Mucosa of rectum (tissue), 2 donors: ENCODE results near the gene CCDC134.

Source experiments
- H3K27ac ChIP-seq, 2 donors: one replicate each; pipeline ENCODE4 v1.7.0; 2013; ENCODE audit warnings: inconsistent platforms in 2 of 2, low read depth in 2 of 2, low read length in 2 of 2
- H3K27me3 ChIP-seq, 2 donors: one replicate each; pipeline ENCODE4 v1.7.0; 2013; ENCODE audit warnings: low read length in 2 of 2; ENCODE audit not compliant: control insufficient read depth in 2 of 2, insufficient read depth in 2 of 2
- H3K36me3 ChIP-seq, 2 donors: one replicate each; pipeline ENCODE4 v1.7.0; 2013; ENCODE audit warnings: low read length in 2 of 2; ENCODE audit not compliant: control insufficient read depth in 2 of 2, insufficient read depth in 2 of 2
- H3K4me1 ChIP-seq, 2 donors: one replicate each; pipeline ENCODE4 v1.7.0; 2013; ENCODE audit warnings: low read length in 2 of 2, mild to moderate bottlenecking in 1 of 2; ENCODE audit not compliant: control insufficient read depth in 2 of 2, insufficient read depth in 2 of 2
- H3K4me3 ChIP-seq, 2 donors: one replicate each; pipeline ENCODE4 v1.7.0; 2013; ENCODE audit warnings: low read length in 2 of 2
- H3K9ac ChIP-seq, 2 donors: one replicate each; pipeline ENCODE4 v1.7.0; 2013; ENCODE audit warnings: low read length in 2 of 2, low read depth in 1 of 2, mild to moderate bottlenecking in 1 of 2
- H3K9me3 ChIP-seq, 2 donors: one replicate each; pipeline ENCODE4 v1.7.0; 2013; ENCODE audit warnings: low read length in 2 of 2; ENCODE audit not compliant: control insufficient read depth in 2 of 2
- donor health status: healthy.
- donor health status: Normal muscosa, but diverticular disease.

Gene CCDC134

DNA sequence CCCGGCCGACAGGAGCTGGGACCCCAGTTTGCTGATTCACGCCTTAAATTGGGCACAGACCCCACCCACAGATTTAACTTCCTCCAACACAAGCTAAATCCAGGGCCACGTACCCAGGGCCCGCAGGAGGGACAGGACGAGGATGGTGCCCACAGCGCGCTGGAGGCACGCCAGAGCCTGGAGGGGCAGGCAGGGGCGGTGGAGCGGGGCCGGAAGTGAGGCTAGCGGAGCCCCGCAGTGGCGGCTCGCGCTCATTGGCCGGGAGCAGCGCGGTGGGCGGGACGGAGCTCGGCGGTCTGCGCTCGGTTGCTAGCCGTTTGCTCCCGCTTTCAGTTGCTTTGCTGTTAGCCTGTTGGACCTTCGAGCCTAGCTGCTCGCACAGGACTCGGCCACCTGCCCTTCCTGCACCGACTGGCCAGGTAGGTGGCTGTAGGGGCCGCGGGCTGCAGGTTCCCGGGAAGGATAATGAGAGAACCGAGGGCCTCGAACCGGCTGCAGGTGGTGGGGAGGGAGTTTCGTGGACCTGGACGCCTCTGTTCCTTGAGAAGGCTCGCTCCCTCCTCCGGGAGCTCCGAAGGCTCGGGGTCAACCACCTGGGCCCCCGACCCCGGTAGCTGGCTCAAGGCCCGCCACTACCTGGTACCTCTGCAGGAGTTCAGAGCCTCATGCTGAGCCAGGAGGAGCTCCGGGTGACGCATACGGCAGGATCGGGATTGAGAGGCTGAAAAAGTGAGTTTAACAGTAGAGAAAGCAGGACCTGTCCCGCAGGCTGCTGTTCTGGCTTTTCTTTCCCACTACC is at the start of gene CCDC134:
CCDC134 (plus strand) TSS at position 332 of the 799 bp plus-strand sequence. CDS start 8,212 bp downstream, outside the sequence.
- Histone ChIP-seq H3K27me3 (no peaks in the 10 kb centered on the region), H3K4me3 (peak within 1 kb of the TSS; percentile 87 to 90), H3K9me3 (no peaks in the 10 kb centered on the region), H3K36me3 (no peaks in the 10 kb centered on the region), H3K4me1 (peaks cover 12 to 21% of the 10 kb centered on the region in 2 donors), H3K27ac (peak within 1 kb of the TSS; percentile 77 to 91), H3K9ac (peak within 1 kb of the TSS; percentile 85 to 95)

DNA sequence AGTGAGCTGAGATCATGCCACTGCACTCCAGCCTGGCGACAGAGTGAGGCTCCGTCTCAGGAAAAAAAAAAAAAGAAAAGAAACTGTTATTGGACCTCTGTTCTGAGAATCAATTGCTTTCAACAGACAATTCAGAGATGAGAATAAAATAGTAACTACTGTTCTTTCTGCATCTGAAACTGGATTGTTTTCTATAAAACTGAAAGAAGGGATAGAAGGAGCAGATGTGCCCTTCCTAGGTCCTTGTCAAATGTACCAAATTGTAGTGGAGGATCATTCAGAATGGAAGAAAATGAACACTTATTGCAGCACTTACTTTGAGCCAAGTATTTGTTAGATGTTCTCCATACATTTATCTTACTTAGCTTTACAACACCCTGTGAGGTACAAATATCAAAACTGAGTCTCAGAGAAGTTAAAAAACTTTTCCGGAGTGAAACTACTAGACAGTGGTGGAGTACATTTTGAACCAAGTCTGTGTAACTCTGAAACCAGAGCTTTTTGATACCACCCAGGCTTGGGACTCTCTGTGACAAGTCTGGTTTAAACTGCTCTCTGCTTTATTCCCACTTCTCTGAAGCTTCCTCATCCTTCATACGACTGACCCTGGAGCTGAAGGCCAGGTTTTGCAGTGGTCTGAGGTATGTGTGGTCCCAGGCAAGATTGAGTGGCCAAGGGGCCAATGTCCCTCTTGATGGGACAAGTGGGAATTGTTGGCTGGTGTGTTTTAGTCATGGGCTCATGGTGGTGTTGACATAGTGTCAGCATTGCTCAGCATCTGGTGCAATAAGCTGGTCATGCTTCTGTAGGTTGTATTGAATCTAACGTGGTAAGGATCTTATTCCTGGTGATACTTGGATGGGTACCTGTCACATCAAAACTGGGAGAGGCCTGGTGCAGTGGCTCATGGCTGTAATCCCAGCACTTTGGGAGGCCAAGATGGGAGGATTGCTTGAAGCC is 48.2 kb upstream of the CCDC134 start:
- no peaks in the 10 kb centered on the region for H3K9me3 ChIP-seq
- H3K27ac ChIP-seq, result peak overlapping the region; percentile 11 to 31
- H3K4me1 ChIP-seq, result no peaks in the 10 kb centered on the region
- peaks cover 0 to 3% of the 10 kb centered on the region in 2 donors for H3K27me3 ChIP-seq
- peak overlapping the region in 1 of 2 donors; percentile 2 for H3K4me3 ChIP-seq
- H3K9ac ChIP-seq, result no peak overlapping the region
- no peaks in the 10 kb centered on the region for H3K36me3 ChIP-seq

DNA sequence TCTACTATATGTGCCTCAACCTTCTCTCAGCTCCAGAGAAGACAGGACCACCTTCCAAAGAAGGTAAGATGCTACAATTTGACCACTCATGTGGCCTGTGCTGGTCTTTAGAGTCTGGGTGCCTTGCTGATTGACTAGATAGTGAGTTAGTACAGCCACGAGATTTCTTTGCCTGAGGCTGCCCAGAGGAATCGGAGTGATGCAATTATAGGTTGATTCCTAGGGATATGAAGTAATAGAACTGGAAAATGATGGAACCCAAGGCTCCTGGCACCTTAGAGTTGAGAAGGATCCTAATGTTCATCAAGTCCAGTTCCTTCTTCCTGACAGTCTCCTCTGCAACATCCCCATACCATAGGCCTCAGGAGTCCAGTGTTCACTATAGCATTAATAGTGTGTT is 46.5 kb upstream of the CCDC134 start:
- no peak overlapping the region for H3K9ac ChIP-seq
- H3K27me3 ChIP-seq, result peaks cover 0 to 3% of the 10 kb centered on the region in 2 donors
- H3K36me3 ChIP-seq, result no peaks in the 10 kb centered on the region
- H3K4me1 ChIP-seq, result no peaks in the 10 kb centered on the region
- H3K4me3 ChIP-seq, result no peak overlapping the region
- H3K27ac ChIP-seq, result no peak overlapping the region
- H3K9me3 ChIP-seq, result no peaks in the 10 kb centered on the region

DNA sequence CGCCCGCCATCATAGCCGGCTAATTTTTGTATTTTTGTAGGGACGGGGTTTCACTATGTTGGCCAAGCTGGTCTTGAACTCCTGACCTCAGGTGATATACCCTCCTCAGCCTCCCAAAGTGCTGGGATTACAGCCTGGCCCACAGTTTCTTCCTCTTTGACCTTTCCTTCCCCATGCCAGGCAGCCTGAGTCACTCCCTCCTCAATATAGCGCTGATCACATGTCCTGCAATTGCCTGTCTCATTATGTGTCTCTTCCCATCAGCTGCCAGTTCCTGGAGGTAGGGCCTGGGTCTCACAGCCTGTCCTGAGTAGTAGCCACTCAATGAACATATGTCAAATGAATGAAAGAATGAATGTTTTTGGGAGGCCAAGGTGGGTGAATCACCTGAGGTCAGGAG is 43.0 kb upstream of the CCDC134 start:
- Histone ChIP-seq H3K4me3 (no peak overlapping the region), H3K27ac (no peak overlapping the region), H3K9ac (no peak overlapping the region), H3K9me3 (no peaks in the 10 kb centered on the region), H3K4me1 (no peaks in the 10 kb centered on the region), H3K27me3 (no peaks in the 10 kb centered on the region), H3K36me3 (no peaks in the 10 kb centered on the region)

DNA sequence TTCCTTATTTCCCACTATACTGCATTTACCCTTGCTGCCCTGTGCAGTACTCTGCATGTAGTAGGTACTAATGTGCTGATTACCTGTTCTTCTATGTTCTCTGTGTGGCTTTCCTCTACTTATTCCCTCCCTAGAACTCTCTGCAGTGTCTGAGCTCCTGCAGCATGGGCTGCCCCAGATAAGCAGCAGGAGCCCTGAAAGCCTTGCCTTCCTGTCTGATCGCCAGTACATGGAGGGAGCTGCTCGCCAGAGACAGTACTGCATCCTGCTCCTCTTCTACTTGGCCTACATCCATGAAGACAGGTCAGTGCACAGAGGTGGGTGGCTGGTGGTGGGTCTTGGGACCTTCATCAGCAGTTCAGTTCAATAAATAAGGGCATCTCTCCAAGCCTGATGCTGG is 42.2 kb upstream of the CCDC134 start:
- Histone ChIP-seq H3K27ac (no peak overlapping the region), H3K27me3 (no peaks in the 10 kb centered on the region), H3K4me1 (no peaks in the 10 kb centered on the region), H3K9ac (no peak overlapping the region), H3K4me3 (no peak overlapping the region), H3K9me3 (no peaks in the 10 kb centered on the region), H3K36me3 (no peaks in the 10 kb centered on the region)

DNA sequence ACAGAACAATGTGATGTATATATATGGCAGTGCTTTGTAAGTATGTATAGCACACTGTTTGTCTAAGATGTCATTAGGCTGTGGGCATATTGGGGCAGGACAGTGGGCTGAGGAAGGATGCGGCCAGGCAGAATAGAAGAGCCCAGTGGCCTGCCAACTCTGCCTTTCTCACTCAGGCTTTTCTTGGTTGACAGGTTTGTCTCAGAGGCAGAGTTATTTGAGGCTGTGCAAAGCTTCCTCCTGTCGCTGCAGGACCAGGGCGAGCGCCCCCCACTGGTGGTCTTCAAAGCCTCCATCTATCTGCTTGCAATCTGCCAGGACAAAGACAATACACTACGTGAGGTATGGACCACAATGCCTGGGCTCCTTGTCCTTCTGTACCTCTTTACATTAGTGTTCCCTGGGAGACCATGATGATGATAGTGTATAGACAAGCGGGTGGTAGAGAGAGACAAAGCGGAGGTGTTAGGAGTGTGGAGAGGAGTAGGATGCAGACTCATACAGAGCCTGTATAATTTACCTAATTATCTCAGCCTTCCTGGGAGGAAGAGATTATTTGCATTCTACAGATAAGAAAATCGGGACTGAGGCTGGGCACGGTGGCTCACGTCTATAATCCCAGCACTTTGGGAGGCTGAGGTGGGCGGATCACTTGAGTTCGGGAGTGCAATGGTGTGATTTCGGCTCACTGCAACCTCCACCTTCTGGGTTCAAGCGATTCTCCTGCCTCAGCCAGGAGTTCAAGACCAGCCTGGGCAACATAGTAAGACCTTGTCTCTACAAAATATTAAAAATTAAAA is 37.3 kb upstream of the CCDC134 start:
- Histone ChIP-seq H3K4me1 (no peaks in the 10 kb centered on the region), H3K9me3 (no peaks in the 10 kb centered on the region), H3K9ac (no peak overlapping the region), H3K27me3 (no peaks in the 10 kb centered on the region), H3K36me3 (no peaks in the 10 kb centered on the region), H3K4me3 (no peak overlapping the region), H3K27ac (no peak overlapping the region)

DNA sequence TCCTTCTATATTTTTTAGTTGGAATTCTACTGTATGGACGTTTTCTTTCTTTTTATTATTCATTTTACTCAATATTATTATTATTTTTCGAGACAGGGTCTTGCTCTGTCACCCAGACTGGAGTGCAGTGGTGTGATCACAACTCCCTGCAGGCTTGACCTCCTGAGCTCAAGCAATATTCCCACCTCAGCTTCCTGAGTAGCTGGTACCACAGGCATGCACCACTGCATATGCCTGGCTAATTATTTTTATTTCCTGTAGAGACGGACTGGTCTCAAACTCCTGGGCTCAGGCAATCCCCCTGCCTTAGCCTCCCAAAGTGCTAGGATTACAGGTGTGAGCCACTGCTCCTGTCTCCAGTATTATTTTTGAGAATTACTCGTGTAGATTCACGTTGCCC is 34.0 kb upstream of the CCDC134 start:
- Histone ChIP-seq H3K9ac (no peak overlapping the region), H3K36me3 (no peaks in the 10 kb centered on the region), H3K9me3 (no peaks in the 10 kb centered on the region), H3K4me1 (no peaks in the 10 kb centered on the region), H3K27ac (no peak overlapping the region), H3K27me3 (no peaks in the 10 kb centered on the region), H3K4me3 (no peak overlapping the region)

DNA sequence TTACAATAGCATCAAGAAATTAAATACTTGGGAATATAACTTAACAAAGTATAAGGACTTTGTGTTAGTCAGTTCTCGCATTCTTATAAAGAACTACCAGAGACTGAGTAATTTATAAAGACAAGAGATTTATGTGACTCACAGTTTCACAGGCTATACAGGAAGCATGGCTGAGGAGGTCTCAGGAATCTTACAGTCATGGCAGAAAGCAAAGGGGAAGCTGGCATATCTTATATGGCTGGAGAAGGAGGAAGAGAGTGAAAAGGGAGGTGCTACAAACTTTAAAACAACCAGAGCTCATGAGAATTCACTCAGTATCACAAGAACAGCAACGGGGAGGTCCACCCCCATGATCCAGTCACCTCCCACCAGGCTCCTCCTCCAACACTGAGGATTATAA is 32.0 kb upstream of the CCDC134 start:
- H3K27ac ChIP-seq, result no peak overlapping the region
- H3K9me3 ChIP-seq, result no peaks in the 10 kb centered on the region
- no peaks in the 10 kb centered on the region for H3K4me1 ChIP-seq
- no peaks in the 10 kb centered on the region for H3K27me3 ChIP-seq
- no peak overlapping the region for H3K4me3 ChIP-seq
- no peak overlapping the region for H3K9ac ChIP-seq
- H3K36me3 ChIP-seq, result no peaks in the 10 kb centered on the region

DNA sequence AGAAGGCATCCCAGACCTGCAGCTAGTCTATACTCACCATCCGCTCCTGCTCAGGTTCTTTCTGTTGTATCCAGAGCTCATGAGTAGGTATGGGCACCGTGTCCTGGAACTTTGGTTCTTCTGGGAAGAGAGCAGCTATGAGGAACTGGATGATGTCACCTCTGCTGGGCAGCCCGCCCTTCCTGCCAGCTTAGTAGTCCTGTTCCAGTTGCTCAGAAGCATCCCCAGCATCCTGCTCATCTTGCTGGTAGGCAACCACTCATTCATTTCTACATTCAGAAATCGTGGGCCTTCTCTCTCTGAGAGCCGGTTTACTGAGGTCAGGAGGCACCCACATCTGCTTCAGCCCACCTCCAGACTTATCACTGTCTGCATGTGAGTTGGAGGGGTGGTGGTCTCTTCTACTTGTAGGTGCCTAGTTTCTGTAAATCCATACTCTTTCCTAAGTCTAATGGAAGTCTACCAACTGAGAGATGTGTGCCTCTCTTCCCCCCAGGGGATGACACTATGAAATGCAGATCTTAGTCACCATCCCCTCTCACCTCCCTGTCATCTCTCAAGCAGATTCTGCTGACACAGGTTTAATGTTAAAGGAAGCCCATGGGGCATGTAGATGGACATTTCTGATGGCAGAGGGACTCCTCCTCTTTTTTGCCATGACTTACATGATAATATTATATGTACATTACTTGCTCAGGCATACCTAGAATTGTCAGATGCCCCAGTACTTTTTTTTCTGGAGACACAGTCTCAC is 29.6 kb upstream of the CCDC134 start:
- Histone ChIP-seq H3K4me3 (no peak overlapping the region), H3K36me3 (no peaks in the 10 kb centered on the region), H3K27me3 (no peaks in the 10 kb centered on the region)

More for the DNA sequence above, 29.6 kb upstream of the CCDC134 start:
- Histone ChIP-seq H3K27ac (no peak overlapping the region), H3K9ac (no peak overlapping the region), H3K9me3 (no peaks in the 10 kb centered on the region), H3K4me1 (no peaks in the 10 kb centered on the region)
